AG04449 (cell line): Measurements from ENCODE around the gene NDP.

Source experiments
- CTCF ChIA-PET: fragments of 350-600 bp; formaldehyde crosslinking; extraction: SDS; loops from one replicate; lab custom pipeline; 2021; ENCODE audit warnings: antibody characterized with exemption; lab: Yijun Ruan, JAX
- POLR2A ChIA-PET: fragments of 400-600, 350-600 bp; formaldehyde crosslinking; extraction: SDS; loops from one replicate; lab custom pipeline; 2020; ENCODE audit warnings: antibody characterized with exemption, inconsistent platforms; lab: Yijun Ruan, JAX
- DNase-seq: peaks from one replicate; pipeline ENCODE4 v3.0.0-alpha.2; 2010; ENCODE audit warnings: low read depth, low spot score
- H3K4me3 ChIP-seq: 2 replicates; pipeline ENCODE4 v1.5.1; 2011; ENCODE audit warnings: low read depth, mild to moderate bottlenecking, control low read depth, low read length
- TF ChIP-seq, protein P1 (sequence below): IDR thresholded peaks from one replicate; pipeline ENCODE4 v1.5.1; 2011; ENCODE audit warnings: mild to moderate bottlenecking, moderate library complexity, low read length, control low read depth, inconsistent platforms; ENCODE audit not compliant: insufficient read depth; ENCODE audit errors: missing control alignments

Gene NDP

GRCh38 chrX:43975796-43976195, 2.6 kb upstream of the NDP start:
- TF ChIP-seq, protein P1, sequence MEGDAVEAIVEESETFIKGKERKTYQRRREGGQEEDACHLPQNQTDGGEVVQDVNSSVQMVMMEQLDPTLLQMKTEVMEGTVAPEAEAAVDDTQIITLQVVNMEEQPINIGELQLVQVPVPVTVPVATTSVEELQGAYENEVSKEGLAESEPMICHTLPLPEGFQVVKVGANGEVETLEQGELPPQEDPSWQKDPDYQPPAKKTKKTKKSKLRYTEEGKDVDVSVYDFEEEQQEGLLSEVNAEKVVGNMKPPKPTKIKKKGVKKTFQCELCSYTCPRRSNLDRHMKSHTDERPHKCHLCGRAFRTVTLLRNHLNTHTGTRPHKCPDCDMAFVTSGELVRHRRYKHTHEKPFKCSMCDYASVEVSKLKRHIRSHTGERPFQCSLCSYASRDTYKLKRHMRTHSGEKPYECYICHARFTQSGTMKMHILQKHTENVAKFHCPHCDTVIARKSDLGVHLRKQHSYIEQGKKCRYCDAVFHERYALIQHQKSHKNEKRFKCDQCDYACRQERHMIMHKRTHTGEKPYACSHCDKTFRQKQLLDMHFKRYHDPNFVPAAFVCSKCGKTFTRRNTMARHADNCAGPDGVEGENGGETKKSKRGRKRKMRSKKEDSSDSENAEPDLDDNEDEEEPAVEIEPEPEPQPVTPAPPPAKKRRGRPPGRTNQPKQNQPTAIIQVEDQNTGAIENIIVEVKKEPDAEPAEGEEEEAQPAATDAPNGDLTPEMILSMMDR = no peak
- H3K4me3 ChIP-seq = no peak overlapping the region
- POLR2A ChIA-PET = no interaction called here
- CTCF ChIA-PET = no interaction called here
- DNase-seq = no peak

GRCh38 chrX:43974741-43975465, 1.7 kb upstream of the NDP start:
- TF ChIP-seq, protein P1 = no peak
- no peak overlapping the region for H3K4me3 ChIP-seq
- ChIA-PET POLR2A (no interaction called here), CTCF (no interaction called here)
- DNase-seq = no peak

- DNase-seq = no peak
- CTCF ChIA-PET = no interaction called here
- no peak overlapping the region for H3K4me3 ChIP-seq
- POLR2A ChIA-PET = no interaction called here
- TF ChIP-seq, protein P1 = no peak
Measured at GRCh38 chrX:43974100-43974475, 898 bp upstream of the NDP start.

DNA sequence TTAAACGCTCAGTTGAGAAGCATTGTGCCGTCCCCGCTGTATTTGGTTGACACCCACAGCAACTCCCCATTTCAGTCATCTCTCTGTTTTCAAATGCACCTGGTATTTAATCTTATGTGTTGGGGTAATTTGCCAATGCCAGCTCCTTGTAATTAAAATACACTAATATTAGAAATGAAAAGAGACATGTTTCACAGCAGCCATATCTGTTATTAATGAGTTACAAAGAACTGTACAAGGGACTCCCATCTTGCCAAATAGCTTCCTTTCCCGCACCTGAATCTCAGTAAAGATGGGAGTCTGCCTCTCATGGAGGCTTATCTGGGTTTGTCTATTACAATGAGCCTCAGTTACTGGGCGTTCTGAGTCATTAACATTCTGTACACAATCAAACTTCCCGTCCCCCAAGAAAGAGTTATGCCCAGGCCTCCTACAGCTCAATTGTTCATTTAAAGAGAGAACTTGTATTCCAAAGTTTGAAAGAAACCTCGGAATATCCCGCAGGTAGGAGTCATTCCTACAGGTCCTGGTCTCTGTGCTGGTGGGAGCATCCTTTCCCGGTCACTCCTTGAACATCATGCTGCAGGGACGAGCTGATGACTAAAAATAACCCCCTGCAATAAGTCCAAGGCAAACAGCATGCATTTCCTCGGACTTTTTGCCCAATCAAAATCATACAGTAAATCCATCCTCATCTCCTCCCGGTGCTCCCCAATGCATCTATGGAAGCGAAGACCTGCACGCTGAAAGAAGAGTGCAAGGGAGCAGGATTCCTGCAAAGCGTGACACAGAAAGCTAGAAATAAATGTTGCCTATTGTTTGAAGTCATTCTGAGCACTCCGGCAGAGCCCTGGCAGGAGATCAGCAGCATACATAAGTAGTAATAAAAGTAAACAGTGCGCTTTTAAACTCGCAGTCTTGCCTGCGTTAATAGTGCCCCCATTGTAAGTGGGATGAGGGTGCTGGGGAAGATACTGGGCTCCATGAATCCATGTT, 926 bp downstream of the NDP start:
- H3K4me3 ChIP-seq = peak overlapping the region; percentile 16
- DNase-seq = no peak
- ChIA-PET POLR2A (no interaction called here), CTCF (interaction anchor here (2.7 kb wide), 1 partner anchor 14 kb away, joined by 9 read pairs; no protein-coding TSS in a partner anchor)
- TF ChIP-seq, protein P1 = no peak

DNA sequence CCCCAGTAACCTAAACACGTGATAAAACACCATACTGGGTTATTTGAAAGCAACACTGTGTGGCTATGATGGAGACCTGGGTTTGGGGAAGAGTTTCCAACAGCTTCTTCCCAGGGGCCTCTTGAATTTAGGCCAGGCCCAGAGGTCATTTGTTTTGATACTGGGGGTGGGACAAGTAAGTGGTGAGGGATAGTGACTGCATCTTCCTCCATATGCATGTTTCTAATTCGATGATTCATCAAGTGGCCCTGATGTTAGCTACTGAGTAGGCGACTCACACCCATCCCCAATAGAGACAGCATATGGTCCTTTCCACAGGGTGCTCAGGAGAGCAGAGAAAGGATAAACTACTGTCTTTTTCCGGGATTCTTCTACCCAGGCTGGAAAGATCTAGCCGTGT, 2.7 kb downstream of the NDP start:
- POLR2A ChIA-PET = interaction anchor here (1.2 kb wide), 1 partner anchor 55 kb away, joined by 3 read pairs; no protein-coding TSS in a partner anchor
- TF ChIP-seq, protein P1 = no peak
- no peak for DNase-seq
- no peak overlapping the region for H3K4me3 ChIP-seq
- CTCF ChIA-PET = interaction anchor here (0.8 to 2.7 kb wide), 5 partner anchors 12 to 70 kb away, joined by 3 to 9 read pairs (median 3); no protein-coding TSS in a partner anchor
